SK-N-SH treated with all-trans-retinoic acid at 6 μM for 48 hours (cell line): Measurements from ENCODE around the gene SLC43A3.
A peak's percentile ranks its signal among the peaks of the same experiment; 100 is the strongest.
"Not testable (repeated sequence)": the region's sequence is repeated elsewhere in the genome, so short reads cannot be mapped to it uniquely, and the experiment has no call there.

Source experiments
- ATAC-seq: fragments of 200-7000 bp; cut with Tn5 transposase; 3 replicates; pipeline ENCODE4 v1.9.1; 2020; ENCODE audit warnings: mild to moderate bottlenecking, moderate library complexity
- CSRNP3 ChIP-seq: fragments of 250-450 bp; sonication (Bioruptor Pico); IDR thresholded peaks from 2 replicates; pipeline ENCODE4 v1.5.1; 2021; ENCODE audit warnings: mild to moderate bottlenecking, moderate library complexity
- ESRRG ChIP-seq: fragments of 250-450 bp; sonication (Bioruptor Pico); IDR thresholded peaks from 2 replicates; pipeline ENCODE4 v1.6.1; 2021; ENCODE audit warnings: mild to moderate bottlenecking
- ISL1 ChIP-seq: fragments of 250-450 bp; sonication (Bioruptor Pico); IDR thresholded peaks from 2 replicates; pipeline ENCODE4 v2.1.2; 2022; ENCODE audit warnings: mild to moderate bottlenecking, moderate library complexity
- OSR1 ChIP-seq: fragments of 250-450 bp; sonication (Bioruptor Pico); IDR thresholded peaks from 2 replicates; pipeline ENCODE4 v1.8.0; 2022; ENCODE audit warnings: moderate library complexity, mild to moderate bottlenecking, inconsistent platforms
- PATZ1 ChIP-seq: fragments of 250-450 bp; sonication (Bioruptor Pico); IDR thresholded peaks from 2 replicates; pipeline ENCODE4 v1.8.0; 2020; ENCODE audit warnings: mild to moderate bottlenecking, moderate library complexity, borderline replicate concordance
- POU6F1 ChIP-seq: fragments of 250-450 bp; sonication (Bioruptor Pico); IDR thresholded peaks from 2 replicates; pipeline ENCODE4 v1.8.0; 2021; ENCODE audit warnings: low read depth, mild to moderate bottlenecking, moderate library complexity, borderline replicate concordance
- PPARA ChIP-seq: fragments of 250-450 bp; sonication (Bioruptor Pico); IDR thresholded peaks from 2 replicates; pipeline ENCODE4 v1.5.0; 2020; ENCODE audit warnings: mild to moderate bottlenecking, borderline replicate concordance
- SNAI2 ChIP-seq: fragments of 250-450 bp; sonication (Bioruptor Pico); IDR thresholded peaks from 2 replicates; pipeline ENCODE4 v1.5.0; 2020; ENCODE audit warnings: mild to moderate bottlenecking, moderate library complexity
- TCF4 ChIP-seq: fragments of 250-450 bp; sonication (Bioruptor Pico); IDR thresholded peaks from 2 replicates; pipeline ENCODE4 v1.8.0; 2021; ENCODE audit warnings: mild to moderate bottlenecking, moderate library complexity, borderline replicate concordance
- TOX ChIP-seq: fragments of 250-450 bp; sonication (Bioruptor Pico); IDR thresholded peaks from 2 replicates; pipeline ENCODE4 v1.8.0; 2021; ENCODE audit warnings: mild to moderate bottlenecking, moderate library complexity, borderline replicate concordance
- ZC3H10 ChIP-seq: fragments of 250-450 bp; sonication (Bioruptor Pico); IDR thresholded peaks from 2 replicates; pipeline ENCODE4 v1.5.1; 2021; ENCODE audit warnings: mild to moderate bottlenecking, moderate library complexity
- ZFP3 ChIP-seq: fragments of 250-450 bp; sonication (Bioruptor Pico); IDR thresholded peaks from 2 replicates; pipeline ENCODE4 v1.5.0; 2020; ENCODE audit warnings: mild to moderate bottlenecking, moderate library complexity
- ZNF565 ChIP-seq: fragments of 450-650 bp; formaldehyde crosslinking; conservative IDR thresholded peaks from 2 replicates; pipeline ENCODE4 v1.5.0; 2020; ENCODE audit warnings: low read depth, mild to moderate bottlenecking, moderate library complexity
- ZNF70 ChIP-seq: fragments of 450-650 bp; formaldehyde crosslinking; IDR thresholded peaks from 2 replicates; pipeline ENCODE4 v1.5.0; 2020; ENCODE audit warnings: mild to moderate bottlenecking, moderate library complexity
- ZNF8 ChIP-seq: fragments of 450-650 bp; formaldehyde crosslinking; IDR thresholded peaks from 2 replicates; pipeline ENCODE4 v1.5.0; 2020; ENCODE audit warnings: mild to moderate bottlenecking, moderate library complexity
- TF ChIP-seq, protein P1 (sequence below): fragments of 250-450 bp; sonication (Bioruptor Pico); IDR thresholded peaks from 2 replicates; pipeline ENCODE4 v1.5.1; 2020; ENCODE audit warnings: low read depth, mild to moderate bottlenecking, moderate library complexity
- TF ChIP-seq, protein P2 (sequence below): fragments of 250-450 bp; sonication (Bioruptor Pico); IDR thresholded peaks from 2 replicates; pipeline ENCODE4 v1.5.0; 2020; ENCODE audit warnings: mild to moderate bottlenecking, moderate library complexity

Gene SLC43A3

DNA sequence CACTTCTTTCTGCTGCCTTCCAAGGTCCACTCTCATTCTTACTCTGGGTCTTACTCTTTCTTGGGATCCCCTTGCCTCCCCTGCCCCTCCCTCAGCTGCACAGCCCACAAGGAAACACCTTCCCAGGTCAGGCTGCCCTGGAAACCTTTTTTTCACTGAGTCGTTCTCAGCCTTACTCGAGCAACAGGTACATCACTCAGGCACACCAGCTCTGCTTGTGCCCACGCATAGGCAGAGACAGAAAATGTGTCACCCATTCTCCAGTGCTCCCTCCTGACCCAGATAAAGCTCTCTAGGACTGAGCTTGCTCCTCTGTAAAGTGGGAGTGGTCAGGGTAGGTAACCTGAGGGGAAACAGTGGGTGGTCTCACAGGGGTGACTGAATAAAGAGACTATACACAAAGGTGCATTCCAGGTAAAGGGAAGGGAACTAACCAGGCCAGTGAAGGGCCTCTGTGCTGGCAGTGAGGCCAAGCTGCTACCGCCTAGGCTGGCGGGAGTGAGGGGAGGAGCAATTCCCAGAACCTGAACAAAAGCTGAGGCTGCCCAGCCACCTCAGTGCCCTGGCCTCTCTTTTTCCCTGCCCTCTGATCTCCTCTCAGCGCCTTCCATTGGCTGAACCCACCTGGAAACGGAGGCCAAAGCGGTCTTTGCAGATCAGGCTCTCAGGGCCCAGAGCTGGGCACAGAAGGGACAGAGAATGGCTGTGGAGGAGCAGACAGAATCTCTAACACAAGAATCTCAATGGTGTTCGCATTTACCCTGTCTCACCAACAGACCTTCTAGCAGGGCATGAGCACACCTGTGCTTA is 61.9 kb downstream of the SLC43A3 start:
- ATAC-seq, result no peak
- TF ChIP-seq TCF4, result no peak
- TF ChIP-seq CSRNP3 (CRISPR knock-in tag), result no peak
- TF ChIP-seq ESRRG (CRISPR knock-in tag), result no peak

GRCh38 chr11:57363131-57364080 is 63.5 kb downstream of the SLC43A3 start:
- no peak for ATAC-seq
- no peak for TF ChIP-seq ZC3H10 (CRISPR knock-in tag)
- no peak for TF ChIP-seq ZFP3
- no peak for TF ChIP-seq OSR1 (CRISPR knock-in tag)
- TF ChIP-seq, protein P1, sequence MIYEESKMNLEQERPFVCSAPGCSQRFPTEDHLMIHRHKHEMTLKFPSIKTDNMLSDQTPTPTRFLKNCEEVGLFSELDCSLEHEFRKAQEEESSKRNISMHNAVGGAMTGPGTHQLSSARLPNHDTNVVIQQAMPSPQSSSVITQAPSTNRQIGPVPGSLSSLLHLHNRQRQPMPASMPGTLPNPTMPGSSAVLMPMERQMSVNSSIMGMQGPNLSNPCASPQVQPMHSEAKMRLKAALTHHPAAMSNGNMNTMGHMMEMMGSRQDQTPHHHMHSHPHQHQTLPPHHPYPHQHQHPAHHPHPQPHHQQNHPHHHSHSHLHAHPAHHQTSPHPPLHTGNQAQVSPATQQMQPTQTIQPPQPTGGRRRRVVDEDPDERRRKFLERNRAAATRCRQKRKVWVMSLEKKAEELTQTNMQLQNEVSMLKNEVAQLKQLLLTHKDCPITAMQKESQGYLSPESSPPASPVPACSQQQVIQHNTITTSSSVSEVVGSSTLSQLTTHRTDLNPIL (CRISPR knock-in tag), result no peak
- TF ChIP-seq TCF4, result no peak
- no peak for TF ChIP-seq ESRRG (CRISPR knock-in tag)
- TF ChIP-seq, protein P2, sequence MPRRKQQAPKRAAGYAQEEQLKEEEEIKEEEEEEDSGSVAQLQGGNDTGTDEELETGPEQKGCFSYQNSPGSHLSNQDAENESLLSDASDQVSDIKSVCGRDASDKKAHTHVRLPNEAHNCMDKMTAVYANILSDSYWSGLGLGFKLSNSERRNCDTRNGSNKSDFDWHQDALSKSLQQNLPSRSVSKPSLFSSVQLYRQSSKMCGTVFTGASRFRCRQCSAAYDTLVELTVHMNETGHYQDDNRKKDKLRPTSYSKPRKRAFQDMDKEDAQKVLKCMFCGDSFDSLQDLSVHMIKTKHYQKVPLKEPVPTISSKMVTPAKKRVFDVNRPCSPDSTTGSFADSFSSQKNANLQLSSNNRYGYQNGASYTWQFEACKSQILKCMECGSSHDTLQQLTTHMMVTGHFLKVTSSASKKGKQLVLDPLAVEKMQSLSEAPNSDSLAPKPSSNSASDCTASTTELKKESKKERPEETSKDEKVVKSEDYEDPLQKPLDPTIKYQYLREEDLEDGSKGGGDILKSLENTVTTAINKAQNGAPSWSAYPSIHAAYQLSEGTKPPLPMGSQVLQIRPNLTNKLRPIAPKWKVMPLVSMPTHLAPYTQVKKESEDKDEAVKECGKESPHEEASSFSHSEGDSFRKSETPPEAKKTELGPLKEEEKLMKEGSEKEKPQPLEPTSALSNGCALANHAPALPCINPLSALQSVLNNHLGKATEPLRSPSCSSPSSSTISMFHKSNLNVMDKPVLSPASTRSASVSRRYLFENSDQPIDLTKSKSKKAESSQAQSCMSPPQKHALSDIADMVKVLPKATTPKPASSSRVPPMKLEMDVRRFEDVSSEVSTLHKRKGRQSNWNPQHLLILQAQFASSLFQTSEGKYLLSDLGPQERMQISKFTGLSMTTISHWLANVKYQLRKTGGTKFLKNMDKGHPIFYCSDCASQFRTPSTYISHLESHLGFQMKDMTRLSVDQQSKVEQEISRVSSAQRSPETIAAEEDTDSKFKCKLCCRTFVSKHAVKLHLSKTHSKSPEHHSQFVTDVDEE (CRISPR knock-in tag), result no peak
- TF ChIP-seq PATZ1 (CRISPR knock-in tag), result no peak
- no peak for TF ChIP-seq ISL1
- no peak for TF ChIP-seq POU6F1 (CRISPR knock-in tag)
- no peak for TF ChIP-seq SNAI2 (CRISPR knock-in tag)
- TF ChIP-seq ZNF8, result no peak
- no peak for TF ChIP-seq PPARA (CRISPR knock-in tag)
- TF ChIP-seq ZNF70 (CRISPR knock-in tag), result no peak
- TF ChIP-seq TOX (CRISPR knock-in tag), result no peak
- TF ChIP-seq ZNF565 (CRISPR knock-in tag), result no peak
- TF ChIP-seq, all 23 proteins: peak for 0

- no peak for ATAC-seq
- no peak for TF ChIP-seq PATZ1 (CRISPR knock-in tag)
- peak; percentile 63 for TF ChIP-seq ZFP3
- TF ChIP-seq, all 23 proteins: peak for 1
Measured at GRCh38 chr11:57361926-57362325, 65.0 kb downstream of the SLC43A3 start.

DNA sequence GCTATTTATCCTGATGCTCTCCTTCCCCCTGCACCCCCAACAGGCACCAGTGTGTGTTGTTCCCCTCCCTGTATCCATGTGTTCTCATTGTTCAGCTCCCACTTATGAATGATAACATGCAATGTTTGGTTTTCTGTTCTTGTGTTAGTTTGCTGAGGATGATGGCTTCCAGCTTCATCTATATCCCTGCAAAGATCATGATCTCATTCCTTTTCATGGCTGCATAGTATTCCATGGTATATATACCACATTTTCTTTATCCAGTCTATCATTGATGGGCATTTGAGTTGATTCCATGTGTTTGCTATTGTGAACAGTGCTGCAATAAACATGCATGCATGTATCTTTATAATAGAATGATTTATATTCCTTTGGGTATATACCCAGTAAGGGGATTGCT is 65.5 kb downstream of the SLC43A3 start:
- not testable (repeated sequence) for ATAC-seq
